IPS-18a (cell line): Measurements from ENCODE around the gene EXOC3L1.

ENCODE experiments used
- H3K27ac ChIP-seq: one replicate; pipeline ENCODE4 v1.5.1; 2013; ENCODE audit warnings: low read length
- H3K27me3 ChIP-seq: one replicate; pipeline ENCODE4 v1.6.1; 2013; ENCODE audit warnings: mild to moderate bottlenecking, low read length; ENCODE audit not compliant: control insufficient read depth, insufficient read depth
- H3K36me3 ChIP-seq: one replicate; pipeline ENCODE4 v1.6.1; 2013; ENCODE audit warnings: low read depth, low read length; ENCODE audit not compliant: control insufficient read depth
- H3K4me1 ChIP-seq: one replicate; pipeline ENCODE4 v1.6.1; 2013; ENCODE audit warnings: low read depth, low read length; ENCODE audit not compliant: control insufficient read depth
- H3K4me3 ChIP-seq: one replicate; pipeline ENCODE4 v1.5.1; 2013; ENCODE audit warnings: low read length
- H3K9ac ChIP-seq: one replicate; pipeline ENCODE4 v1.6.1; 2013; ENCODE audit warnings: mild to moderate bottlenecking, low read length, moderate library complexity
- H3K9me3 ChIP-seq: one replicate; pipeline ENCODE4 v1.6.1; 2013; ENCODE audit warnings: low read depth, low read length; ENCODE audit not compliant: control insufficient read depth

EXOC3L1 gene

DNA sequence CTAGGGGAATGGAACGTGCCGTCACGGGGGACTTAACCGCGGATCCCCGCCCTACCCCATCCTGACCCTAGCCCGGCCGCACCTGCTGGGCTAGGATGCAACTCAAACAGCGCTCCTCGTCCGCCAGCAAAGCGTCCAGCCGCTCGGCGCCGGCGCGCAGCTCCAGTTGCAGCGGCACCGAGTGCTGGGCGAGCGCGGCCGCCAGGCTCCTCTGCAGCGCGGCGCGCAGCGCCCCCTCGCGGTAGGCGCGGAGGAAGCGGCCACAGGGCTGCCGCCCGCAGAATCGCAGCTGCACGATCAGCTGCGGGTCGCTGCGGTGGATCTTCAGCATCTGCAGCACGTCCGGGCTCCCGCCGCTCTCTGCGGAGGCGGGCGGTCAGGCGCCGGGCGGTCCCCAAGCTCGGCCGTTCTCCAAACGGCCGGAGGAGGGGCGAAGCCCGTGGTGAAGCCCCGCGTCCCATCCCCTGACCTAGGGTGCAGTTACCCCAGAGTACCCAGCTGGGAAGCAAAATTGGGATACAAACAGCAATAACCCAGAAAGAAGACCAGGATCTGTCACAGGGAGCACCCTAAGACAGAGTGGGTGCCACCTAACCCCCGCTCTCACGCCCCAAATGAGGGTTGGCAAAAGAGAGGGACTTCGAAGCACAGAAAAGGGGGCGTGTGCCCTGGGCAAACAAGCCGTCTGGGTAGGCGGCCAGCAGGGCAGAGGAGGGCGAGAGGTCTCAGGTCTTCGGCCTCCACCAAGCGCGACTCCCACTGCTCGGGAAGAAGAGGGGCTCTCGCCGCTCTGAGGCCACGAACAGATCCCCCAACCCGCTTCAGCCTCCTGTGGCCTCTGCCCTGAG, 34.4 kb downstream of the EXOC3L1 start:
- no peaks in the 10 kb centered on the region for H3K4me1 ChIP-seq
- H3K27me3 ChIP-seq, result peaks cover 100% of the 10 kb centered on the region
- H3K4me3 ChIP-seq, result peak overlapping the region; percentile 35
- no peak overlapping the region for H3K27ac ChIP-seq
- no peaks in the 10 kb centered on the region for H3K9me3 ChIP-seq
- H3K36me3 ChIP-seq, result no peaks in the 10 kb centered on the region
- no peak overlapping the region for H3K9ac ChIP-seq

DNA sequence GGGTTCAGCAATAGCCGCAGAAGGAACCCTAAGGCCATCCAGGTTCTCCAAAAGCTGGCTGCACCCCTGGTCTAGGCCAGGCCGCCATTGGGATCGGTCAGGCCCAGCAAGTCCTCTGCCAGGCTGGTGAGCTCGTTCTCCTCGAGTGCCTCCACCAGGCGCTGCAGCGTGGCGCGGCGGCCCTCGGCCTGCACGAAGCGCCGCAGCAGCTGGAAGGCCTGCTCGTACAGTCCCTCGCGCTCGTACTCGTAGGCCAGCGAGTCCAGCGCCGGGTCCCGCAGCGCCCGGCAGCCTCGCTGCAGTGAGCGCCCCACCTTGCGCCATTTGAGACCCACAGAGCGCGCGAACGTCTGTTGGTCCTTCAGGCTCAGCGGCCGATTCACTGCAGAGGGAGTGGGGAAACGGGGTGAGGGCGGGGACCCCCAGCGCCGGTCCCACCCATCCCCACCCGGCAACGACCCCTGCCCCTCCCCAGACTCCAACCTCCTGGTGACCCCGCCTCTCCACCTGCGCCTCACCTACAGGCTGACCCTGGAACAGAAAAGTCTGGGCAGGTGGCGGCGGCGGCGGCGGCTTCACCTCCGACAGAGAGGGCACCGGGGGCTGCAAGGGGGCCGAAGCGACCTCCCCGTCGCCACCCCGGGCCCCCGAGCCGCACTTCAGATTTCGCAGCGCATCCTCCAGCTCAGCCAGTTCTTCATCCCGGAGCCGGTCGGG, 35.2 kb downstream of the EXOC3L1 start:
- no peak overlapping the region for H3K9ac ChIP-seq
- peak overlapping the region; percentile 35 for H3K4me3 ChIP-seq
- peaks cover 100% of the 10 kb centered on the region for H3K27me3 ChIP-seq
- no peak overlapping the region for H3K27ac ChIP-seq
- no peaks in the 10 kb centered on the region for H3K36me3 ChIP-seq
- H3K4me1 ChIP-seq, result no peaks in the 10 kb centered on the region
- no peaks in the 10 kb centered on the region for H3K9me3 ChIP-seq

GRCh38 chr16:67151431-67152097, 38.4 kb downstream of the EXOC3L1 start:
- peak overlapping the region; percentile 70 for H3K4me3 ChIP-seq
- no peaks in the 10 kb centered on the region for H3K9me3 ChIP-seq
- H3K36me3 ChIP-seq, result peaks cover 7% of the 10 kb centered on the region
- no peak overlapping the region for H3K27ac ChIP-seq
- no peaks in the 10 kb centered on the region for H3K4me1 ChIP-seq
- peaks cover 78% of the 10 kb centered on the region for H3K27me3 ChIP-seq
- no peak overlapping the region for H3K9ac ChIP-seq

- H3K27me3 ChIP-seq, result peaks cover 72% of the 10 kb centered on the region
- no peak within 1 kb of the TSS for H3K9ac ChIP-seq
- no peak within 1 kb of the TSS for H3K27ac ChIP-seq
- H3K4me1 ChIP-seq, result no peaks in the 10 kb centered on the region
- no peaks in the 10 kb centered on the region for H3K9me3 ChIP-seq
- peaks cover 10% of the 10 kb centered on the region for H3K36me3 ChIP-seq
- H3K4me3 ChIP-seq, result peak within 1 kb of the TSS; percentile 70
These were observed 39.0 kb downstream of the EXOC3L1 start, which contains the start of gene B3GNT9 for GRCh38 chr16:67150833-67151396. Gene B3GNT9 (minus strand): TSS chr16:67150998. CDS start chr16:67150485, 513 bp downstream.

DNA sequence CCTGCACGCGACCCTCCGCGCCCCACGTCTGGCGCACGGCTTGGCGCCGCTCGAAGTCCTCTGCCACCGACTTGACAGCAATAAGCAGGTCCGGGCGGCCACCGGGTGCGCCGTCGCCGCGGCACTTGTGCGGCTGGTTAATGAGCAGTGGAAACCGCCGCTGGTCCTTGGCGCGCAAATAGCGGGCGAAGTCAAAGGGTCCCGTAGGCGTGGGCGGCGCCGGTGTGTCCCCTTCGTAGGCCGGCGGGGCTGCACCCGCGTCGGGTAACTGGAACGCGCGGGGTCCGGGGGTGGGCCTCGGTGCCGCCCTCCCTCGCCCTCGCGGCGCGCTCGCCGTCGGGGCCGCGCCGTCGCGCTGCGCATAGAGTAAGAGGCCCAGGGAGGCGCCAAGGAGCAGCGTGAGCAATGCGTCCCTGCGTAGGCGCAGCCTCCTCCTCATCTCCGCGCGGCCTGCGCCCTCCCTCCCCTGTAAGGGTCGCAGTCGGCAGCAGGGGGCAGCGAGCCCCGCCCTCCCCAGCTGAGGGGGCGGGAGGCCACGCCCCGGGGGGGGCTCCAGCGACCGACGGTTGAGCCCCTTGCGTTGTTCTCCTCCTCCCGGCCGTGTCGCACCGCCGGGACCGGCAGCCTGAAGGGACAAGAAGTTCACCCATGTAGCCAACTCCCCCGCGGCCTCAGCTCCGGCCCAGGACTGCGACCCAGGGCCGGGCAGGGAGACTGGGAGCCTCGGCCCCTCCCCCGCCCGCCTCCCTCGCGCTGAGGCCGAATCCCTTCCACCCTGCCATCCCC, 39.7 kb downstream of the EXOC3L1 start:
- Histone ChIP-seq H3K4me3 (peak overlapping the region; percentile 70), H3K4me1 (no peaks in the 10 kb centered on the region), H3K9ac (no peak overlapping the region), H3K36me3 (peaks cover 10% of the 10 kb centered on the region), H3K27ac (no peak overlapping the region), H3K27me3 (peaks cover 65% of the 10 kb centered on the region), H3K9me3 (no peaks in the 10 kb centered on the region)

- Histone ChIP-seq H3K9ac (no peak overlapping the region), H3K36me3 (peaks cover 17% of the 10 kb centered on the region), H3K4me3 (no peak overlapping the region), H3K27me3 (peaks cover 57% of the 10 kb centered on the region), H3K27ac (no peak overlapping the region), H3K4me1 (no peaks in the 10 kb centered on the region), H3K9me3 (no peaks in the 10 kb centered on the region)
These were observed 40.5 kb downstream of the EXOC3L1 start for GRCh38 chr16:67149276-67150046.

- Histone ChIP-seq H3K4me1 (no peaks in the 10 kb centered on the region), H3K27ac (no peak overlapping the region), H3K27me3 (peaks cover 50% of the 10 kb centered on the region), H3K4me3 (no peak overlapping the region), H3K9me3 (no peaks in the 10 kb centered on the region), H3K36me3 (peaks cover 21% of the 10 kb centered on the region), H3K9ac (no peak overlapping the region)
These were observed 41.2 kb downstream of the EXOC3L1 start for GRCh38 chr16:67148656-67149275.

- Histone ChIP-seq H3K27me3 (peaks cover 45% of the 10 kb centered on the region), H3K4me3 (no peak overlapping the region), H3K27ac (no peak overlapping the region), H3K9ac (no peak overlapping the region), H3K36me3 (peaks cover 21% of the 10 kb centered on the region), H3K9me3 (no peaks in the 10 kb centered on the region), H3K4me1 (no peaks in the 10 kb centered on the region)
These were observed 41.7 kb downstream of the EXOC3L1 start for GRCh38 chr16:67148221-67148620.

DNA sequence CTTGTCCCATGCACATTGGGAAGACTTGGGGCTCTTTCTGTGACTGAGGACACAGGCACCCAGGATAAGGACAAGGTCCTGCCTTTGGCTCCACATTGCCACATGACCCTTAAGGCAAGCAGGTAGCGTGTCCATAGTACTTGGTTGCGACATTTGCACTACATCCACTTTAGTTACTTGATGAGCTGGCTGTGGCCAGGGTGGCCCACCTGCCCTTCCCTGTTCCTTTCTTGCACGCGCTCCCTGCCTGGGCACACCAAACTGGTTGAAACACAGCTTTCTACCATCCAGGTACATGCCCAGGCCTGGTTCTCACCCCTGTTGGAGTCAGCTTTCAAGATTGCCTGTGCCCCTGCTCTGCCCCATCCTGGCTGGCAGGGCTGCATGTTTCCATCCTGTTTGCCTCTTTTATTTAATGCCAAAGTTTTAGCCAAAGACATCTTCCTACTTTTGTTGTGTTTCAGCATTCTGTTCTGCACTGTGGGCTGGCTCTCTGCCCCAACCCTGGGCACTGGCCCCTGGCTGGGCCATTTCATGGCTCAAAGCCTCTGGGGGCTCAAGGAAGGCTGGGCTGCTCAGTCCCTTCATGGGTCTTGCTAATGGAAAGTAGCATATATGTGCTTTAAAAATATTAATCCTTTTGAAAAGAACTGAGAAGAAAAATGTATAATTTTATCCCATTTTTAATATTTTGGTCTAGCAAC, 42.3 kb downstream of the EXOC3L1 start:
- Histone ChIP-seq H3K4me1 (no peaks in the 10 kb centered on the region), H3K9me3 (no peaks in the 10 kb centered on the region), H3K4me3 (no peak overlapping the region), H3K27ac (no peak overlapping the region), H3K36me3 (peaks cover 21% of the 10 kb centered on the region), H3K27me3 (peaks cover 39% of the 10 kb centered on the region), H3K9ac (no peak overlapping the region)
